OCI-LY1 (cell line): Measurements from ENCODE around the gene CYTH4.

Experiments
- H2AFZ ChIP-seq: fragments of 200-600 bp; sonication (generic), shearing (Covaris generic); 2 replicates; pipeline ENCODE4 v1.6.0; 2014; ENCODE audit warnings: antibody characterized with exemption, mild to moderate bottlenecking, low read length
- H3F3A ChIP-seq: fragments of 200-600 bp; sonication (generic), shearing (Covaris generic); 2 replicates; pipeline ENCODE4 v1.6.0; 2014; ENCODE audit warnings: mild to moderate bottlenecking, antibody characterized with exemption, low read length, moderate library complexity; ENCODE audit not compliant: insufficient read depth
- H3K27ac ChIP-seq: fragments of 200-600 bp; sonication (generic); 2 replicates; pipeline ENCODE4 v1.5.1; 2014; ENCODE audit warnings: low read length, mixed run types, mild to moderate bottlenecking, low read depth; ENCODE audit not compliant: poor library complexity, severe bottlenecking
- H3K27me3 ChIP-seq: fragments of 200-600 bp; sonication (generic); 2 replicates; pipeline ENCODE4 v1.6.0; 2014; ENCODE audit warnings: antibody characterized with exemption, mild to moderate bottlenecking, low read length, moderate library complexity; ENCODE audit not compliant: insufficient read depth
- H3K36me3 ChIP-seq: fragments of 200-600 bp; sonication (generic); 2 replicates; pipeline ENCODE4 v1.6.1; 2014; ENCODE audit warnings: mild to moderate bottlenecking, antibody characterized with exemption, low read length, moderate library complexity, mixed read lengths; ENCODE audit not compliant: insufficient read depth
- H3K4me1 ChIP-seq: fragments of 200-600 bp; sonication (generic); 2 replicates; pipeline ENCODE4 v1.5.1; 2014; ENCODE audit warnings: mild to moderate bottlenecking, low read length, moderate library complexity; ENCODE audit not compliant: insufficient read depth, severe bottlenecking
- H3K4me2 ChIP-seq: fragments of 200-600 bp; sonication (generic), shearing (Covaris generic); 2 replicates; pipeline ENCODE4 v1.6.1; 2014; ENCODE audit warnings: low read length
- H3K4me3 ChIP-seq: fragments of 200-600 bp; sonication (generic); 2 replicates; pipeline ENCODE4 v1.5.1; 2014; ENCODE audit warnings: low read length, low read depth, mild to moderate bottlenecking, mixed read lengths; ENCODE audit not compliant: poor library complexity, severe bottlenecking
- H3K79me2 ChIP-seq: fragments of 200-600 bp; shearing (Covaris generic); 2 replicates; pipeline ENCODE4 v1.6.1; 2016; ENCODE audit warnings: mixed run types, low read length, mixed read lengths; ENCODE audit not compliant: insufficient read depth
- H3K9ac ChIP-seq: fragments of 200-600 bp; sonication (generic), shearing (Covaris generic); 2 replicates; pipeline ENCODE4 v1.6.1; 2014; ENCODE audit warnings: mild to moderate bottlenecking, low read length, mixed read lengths
- H3K9me2 ChIP-seq: fragments of 200-600 bp; sonication (generic), shearing (Covaris generic); 2 replicates; pipeline ENCODE4 v1.6.1; 2014; ENCODE audit warnings: low read depth, mild to moderate bottlenecking, low read length, mixed read lengths
- H3K9me3 ChIP-seq: fragments of 200-600 bp; shearing (Covaris generic); 2 replicates; pipeline ENCODE4 v1.6.1; 2014; ENCODE audit warnings: low read length, mixed read lengths
- H4K20me1 ChIP-seq: fragments of 200-600 bp; sonication (generic), shearing (Covaris generic); 2 replicates; pipeline ENCODE4 v1.6.0; 2016; ENCODE audit warnings: mild to moderate bottlenecking, low read length; ENCODE audit not compliant: insufficient read depth
- CTCF ChIP-seq: fragments of 200-600 bp; sonication (generic), shearing (Covaris generic); IDR thresholded peaks from 2 replicates; pipeline ENCODE4 v1.5.1; 2017; ENCODE audit warnings: mild to moderate bottlenecking, antibody characterized with exemption, low read length, moderate library complexity, mixed read lengths
- EZH2 ChIP-seq: fragments of 200-600 bp; sonication (generic), shearing (Covaris generic); IDR thresholded peaks from 2 replicates; pipeline ENCODE4 v1.8.0; 2017; ENCODE audit warnings: borderline replicate concordance, mixed run types, mild to moderate bottlenecking, antibody characterized with exemption, low read length, moderate library complexity, mixed read lengths

Gene CYTH4

DNA sequence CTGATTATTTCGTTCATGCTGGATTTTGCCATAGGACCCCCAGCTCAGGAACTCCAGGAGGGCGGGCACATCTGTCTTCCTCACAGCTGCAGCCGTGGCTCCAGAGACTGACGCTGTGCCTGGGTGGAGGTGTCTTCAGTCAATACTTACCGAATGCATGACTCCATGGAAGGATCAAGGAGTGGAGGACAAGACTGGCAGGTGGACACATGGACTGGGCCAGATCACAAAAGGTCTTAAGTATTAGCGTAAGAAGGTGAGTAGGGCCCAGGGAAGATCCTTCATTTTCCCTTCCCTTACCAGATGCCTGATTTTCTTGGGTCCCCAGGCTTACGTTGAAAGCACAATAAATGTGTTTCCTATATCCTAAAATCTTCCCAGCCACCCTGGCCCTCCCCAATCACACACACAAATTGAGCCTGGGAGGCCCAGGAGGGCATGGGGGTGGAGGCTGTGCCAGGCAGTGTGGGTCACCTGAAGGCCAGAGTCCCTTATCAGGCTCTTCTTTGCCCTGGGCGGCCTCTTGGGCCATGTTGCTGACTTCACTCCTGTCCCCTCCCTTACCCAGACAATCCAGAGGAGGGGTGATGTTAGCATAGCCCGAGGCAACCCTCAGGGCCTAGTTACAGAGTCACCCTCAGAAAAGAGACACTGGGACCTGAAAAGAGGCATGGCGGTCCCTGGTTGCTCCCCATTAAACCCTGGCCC, 56.4 kb downstream of the CYTH4 start:
- TF ChIP-seq EZH2: no peak
- no peak for TF ChIP-seq CTCF
- H3K27me3 ChIP-seq: peaks cover 19% of the 10 kb centered on the region; the same call in 1 of the 2 replicates
- no peaks in the 10 kb centered on the region for H3F3A ChIP-seq
- no peaks in the 10 kb centered on the region for H3K36me3 ChIP-seq
- no peaks in the 10 kb centered on the region for H3K79me2 ChIP-seq
- no peak overlapping the region for H2AFZ ChIP-seq
- H3K4me1 ChIP-seq: no peaks in the 10 kb centered on the region
- no peaks in the 10 kb centered on the region for H3K9me2 ChIP-seq
- no peak overlapping the region for H3K9ac ChIP-seq
- no peaks in the 10 kb centered on the region for H3K9me3 ChIP-seq
- H3K4me2 ChIP-seq: no peak overlapping the region
- H3K27ac ChIP-seq: no peak overlapping the region
- H4K20me1 ChIP-seq: no peaks in the 10 kb centered on the region
- no peak overlapping the region for H3K4me3 ChIP-seq

GRCh38 chr22:37340331-37341262, 58.3 kb downstream of the CYTH4 start:
- Histone ChIP-seq H3K9ac (no peak overlapping the region), H3F3A (no peaks in the 10 kb centered on the region), H4K20me1 (no peaks in the 10 kb centered on the region), H3K4me3 (no peak overlapping the region), H3K27ac (no peak overlapping the region), H3K9me3 (no peaks in the 10 kb centered on the region), H2AFZ (no peak overlapping the region), H3K9me2 (no peaks in the 10 kb centered on the region), H3K27me3 (peaks cover 8% of the 10 kb centered on the region; the same call in 1 of the 2 replicates), H3K4me2 (no peak overlapping the region), H3K36me3 (no peaks in the 10 kb centered on the region), H3K4me1 (no peaks in the 10 kb centered on the region), H3K79me2 (no peaks in the 10 kb centered on the region)
- TF ChIP-seq EZH2 (no peak), CTCF (no peak)

- H3K9me2 ChIP-seq: no peaks in the 10 kb centered on the region
- no peaks in the 10 kb centered on the region for H3F3A ChIP-seq
- H3K9ac ChIP-seq: no peak overlapping the region
- no peak overlapping the region for H2AFZ ChIP-seq
- H3K36me3 ChIP-seq: no peaks in the 10 kb centered on the region
- H4K20me1 ChIP-seq: no peaks in the 10 kb centered on the region
- H3K27me3 ChIP-seq: peaks cover 8% of the 10 kb centered on the region; the same call in 1 of the 2 replicates
- H3K79me2 ChIP-seq: no peaks in the 10 kb centered on the region
- H3K9me3 ChIP-seq: no peaks in the 10 kb centered on the region
- H3K4me2 ChIP-seq: no peak overlapping the region
- no peak overlapping the region for H3K4me3 ChIP-seq
- TF ChIP-seq EZH2 (no peak), CTCF (no peak)
- H3K27ac ChIP-seq: no peak overlapping the region
- no peaks in the 10 kb centered on the region for H3K4me1 ChIP-seq
These were observed 59.8 kb downstream of the CYTH4 start for GRCh38 chr22:37342065-37342464.
